ENCODE data around the gene CACNA2D2.

GRCh38 chr3:50327943-50328691, 175.3 kb downstream of the CACNA2D2 start, which contains the start of gene TUSC2:
- TF ChIP-seq CTCF (IDR thresholded peaks at IDR 0.05) (no peak), POLR2A (IDR thresholded peaks at IDR 0.05) (peak; percentile 66), EP300 (IDR thresholded peaks at IDR 0.05) (no peak)
